ENCODE data around the gene CPXM1.

DNA sequence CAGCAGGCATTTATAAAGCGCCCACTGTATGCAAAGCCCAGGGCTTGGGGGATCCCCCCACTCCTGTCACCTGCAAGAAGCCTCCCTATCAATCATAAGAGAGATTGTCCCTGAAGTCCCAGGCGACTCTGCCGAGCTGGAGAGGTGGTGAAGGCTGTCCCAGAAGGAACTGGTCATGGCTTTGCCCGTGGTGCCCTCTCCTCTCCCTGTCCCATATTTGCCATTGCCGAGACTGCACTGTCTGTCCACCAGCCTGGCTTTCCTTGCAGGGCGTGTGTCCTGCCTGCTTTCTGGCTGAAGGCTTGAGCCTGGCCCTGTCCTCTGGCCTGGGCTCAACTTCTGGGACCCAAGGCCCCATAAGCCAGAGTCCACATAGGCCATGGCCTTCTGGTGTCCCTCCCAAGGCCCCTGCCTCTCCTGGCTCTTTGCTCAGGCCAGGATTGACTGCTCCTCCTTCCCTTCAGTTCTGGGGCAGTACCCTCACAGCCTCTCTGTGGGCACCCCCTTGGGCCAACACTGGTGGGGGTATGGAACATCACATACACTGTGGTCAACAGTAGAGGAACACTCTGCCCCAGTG is 46.9 kb downstream of the CPXM1 start:
- TF ChIP-seq, protein P1, sequence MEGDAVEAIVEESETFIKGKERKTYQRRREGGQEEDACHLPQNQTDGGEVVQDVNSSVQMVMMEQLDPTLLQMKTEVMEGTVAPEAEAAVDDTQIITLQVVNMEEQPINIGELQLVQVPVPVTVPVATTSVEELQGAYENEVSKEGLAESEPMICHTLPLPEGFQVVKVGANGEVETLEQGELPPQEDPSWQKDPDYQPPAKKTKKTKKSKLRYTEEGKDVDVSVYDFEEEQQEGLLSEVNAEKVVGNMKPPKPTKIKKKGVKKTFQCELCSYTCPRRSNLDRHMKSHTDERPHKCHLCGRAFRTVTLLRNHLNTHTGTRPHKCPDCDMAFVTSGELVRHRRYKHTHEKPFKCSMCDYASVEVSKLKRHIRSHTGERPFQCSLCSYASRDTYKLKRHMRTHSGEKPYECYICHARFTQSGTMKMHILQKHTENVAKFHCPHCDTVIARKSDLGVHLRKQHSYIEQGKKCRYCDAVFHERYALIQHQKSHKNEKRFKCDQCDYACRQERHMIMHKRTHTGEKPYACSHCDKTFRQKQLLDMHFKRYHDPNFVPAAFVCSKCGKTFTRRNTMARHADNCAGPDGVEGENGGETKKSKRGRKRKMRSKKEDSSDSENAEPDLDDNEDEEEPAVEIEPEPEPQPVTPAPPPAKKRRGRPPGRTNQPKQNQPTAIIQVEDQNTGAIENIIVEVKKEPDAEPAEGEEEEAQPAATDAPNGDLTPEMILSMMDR (IDR thresholded peaks at IDR 0.05): no peak
- TF ChIP-seq POLR2A (IDR thresholded peaks at IDR 0.05): no peak
